ENCODE data around the gene SRRM2.

Gene SRRM2

GRCh38 chr16:2724088-2724676 lies 28.3 kb upstream of the SRRM2 start:
- Histone ChIP-seq H3K9me3 (ENCODE audit: control insufficient read depth, low read length) (no peaks in the 10 kb centered on the region), H3K36me3 (ENCODE audit: control insufficient read depth, insufficient read depth, low read length) (no peaks in the 10 kb centered on the region), H3K27me3 (replicated peaks; ENCODE audit: control insufficient read depth, insufficient read depth, low read length, poor library complexity, severe bottlenecking) (peaks cover 3% of the 10 kb centered on the region), H3K4me3 (ENCODE audit: insufficient read depth, low read depth, low read length, poor library complexity, severe bottlenecking) (no peak overlapping the region), H3K4me1 (ENCODE audit: control insufficient read depth, insufficient read depth, low read length, poor library complexity, severe bottlenecking) (peaks cover 3% of the 10 kb centered on the region), H3K27ac (ENCODE audit: insufficient read depth, low read length, poor library complexity, severe bottlenecking) (no peak overlapping the region)
- no peak for DNase-seq

GRCh38 chr16:2724816-2725348 lies 27.6 kb upstream of the SRRM2 start:
- Histone ChIP-seq H3K27ac (ENCODE audit: insufficient read depth, low read length, poor library complexity, severe bottlenecking) (no peak overlapping the region), H3K36me3 (ENCODE audit: control insufficient read depth, insufficient read depth, low read length) (no peaks in the 10 kb centered on the region), H3K4me1 (ENCODE audit: control insufficient read depth, insufficient read depth, low read length, poor library complexity, severe bottlenecking) (peaks cover 3% of the 10 kb centered on the region), H3K4me3 (ENCODE audit: insufficient read depth, low read depth, low read length, poor library complexity, severe bottlenecking) (no peak overlapping the region), H3K27me3 (replicated peaks; ENCODE audit: control insufficient read depth, insufficient read depth, low read length, poor library complexity, severe bottlenecking) (peaks cover 3% of the 10 kb centered on the region), H3K9me3 (ENCODE audit: control insufficient read depth, low read length) (no peaks in the 10 kb centered on the region)
- no peak for DNase-seq

GRCh38 chr16:2726923-2727322 lies 25.5 kb upstream of the SRRM2 start:
- Histone ChIP-seq H3K9me3 (ENCODE audit: control insufficient read depth, low read length) (no peaks in the 10 kb centered on the region), H3K4me1 (ENCODE audit: control insufficient read depth, insufficient read depth, low read length, poor library complexity, severe bottlenecking) (no peaks in the 10 kb centered on the region), H3K27ac (ENCODE audit: insufficient read depth, low read length, poor library complexity, severe bottlenecking) (no peak overlapping the region), H3K4me3 (ENCODE audit: insufficient read depth, low read depth, low read length, poor library complexity, severe bottlenecking) (no peak overlapping the region), H3K36me3 (ENCODE audit: control insufficient read depth, insufficient read depth, low read length) (no peaks in the 10 kb centered on the region), H3K27me3 (replicated peaks; ENCODE audit: control insufficient read depth, insufficient read depth, low read length, poor library complexity, severe bottlenecking) (peaks cover 3% of the 10 kb centered on the region)
- no peak for DNase-seq

- H3K9me3 ChIP-seq (ENCODE audit: control insufficient read depth, low read length): no peaks in the 10 kb centered on the region
- H3K27ac ChIP-seq (ENCODE audit: insufficient read depth, low read length, poor library complexity, severe bottlenecking): no peak overlapping the region
- DNase-seq: no peak
- peaks cover 3% of the 10 kb centered on the region for H3K27me3 ChIP-seq (replicated peaks; ENCODE audit: control insufficient read depth, insufficient read depth, low read length, poor library complexity, severe bottlenecking)
- no peak overlapping the region for H3K4me3 ChIP-seq (ENCODE audit: insufficient read depth, low read depth, low read length, poor library complexity, severe bottlenecking)
- H3K4me1 ChIP-seq (ENCODE audit: control insufficient read depth, insufficient read depth, low read length, poor library complexity, severe bottlenecking): no peaks in the 10 kb centered on the region
- H3K36me3 ChIP-seq (ENCODE audit: control insufficient read depth, insufficient read depth, low read length): no peaks in the 10 kb centered on the region
Observed at GRCh38 chr16:2728034-2728433, 24.4 kb upstream of the SRRM2 start.

- H3K27ac ChIP-seq (ENCODE audit: insufficient read depth, low read length, poor library complexity, severe bottlenecking): no peak overlapping the region
- no peaks in the 10 kb centered on the region for H3K36me3 ChIP-seq (ENCODE audit: control insufficient read depth, insufficient read depth, low read length)
- no peak for DNase-seq
- H3K27me3 ChIP-seq (replicated peaks; ENCODE audit: control insufficient read depth, insufficient read depth, low read length, poor library complexity, severe bottlenecking): no peaks in the 10 kb centered on the region
- no peaks in the 10 kb centered on the region for H3K9me3 ChIP-seq (ENCODE audit: control insufficient read depth, low read length)
- no peaks in the 10 kb centered on the region for H3K4me1 ChIP-seq (ENCODE audit: control insufficient read depth, insufficient read depth, low read length, poor library complexity, severe bottlenecking)
- no peak overlapping the region for H3K4me3 ChIP-seq (ENCODE audit: insufficient read depth, low read depth, low read length, poor library complexity, severe bottlenecking)
Observed at GRCh38 chr16:2734844-2735515, 17.5 kb upstream of the SRRM2 start.

- H3K27me3 ChIP-seq (replicated peaks; ENCODE audit: control insufficient read depth, insufficient read depth, low read length, poor library complexity, severe bottlenecking): no peaks in the 10 kb centered on the region
- no peaks in the 10 kb centered on the region for H3K4me1 ChIP-seq (ENCODE audit: control insufficient read depth, insufficient read depth, low read length, poor library complexity, severe bottlenecking)
- H3K9me3 ChIP-seq (ENCODE audit: control insufficient read depth, low read length): no peaks in the 10 kb centered on the region
- no peak overlapping the region for H3K4me3 ChIP-seq (ENCODE audit: insufficient read depth, low read depth, low read length, poor library complexity, severe bottlenecking)
- no peak overlapping the region for H3K27ac ChIP-seq (ENCODE audit: insufficient read depth, low read length, poor library complexity, severe bottlenecking)
- H3K36me3 ChIP-seq (ENCODE audit: control insufficient read depth, insufficient read depth, low read length): no peaks in the 10 kb centered on the region
- no peak for DNase-seq
Observed at GRCh38 chr16:2736476-2737237, 15.8 kb upstream of the SRRM2 start.

- H3K36me3 ChIP-seq (ENCODE audit: control insufficient read depth, insufficient read depth, low read length): no peaks in the 10 kb centered on the region
- H3K4me3 ChIP-seq (ENCODE audit: insufficient read depth, low read depth, low read length, poor library complexity, severe bottlenecking): no peak overlapping the region
- H3K27ac ChIP-seq (ENCODE audit: insufficient read depth, low read length, poor library complexity, severe bottlenecking): no peak overlapping the region
- no peak for DNase-seq
- no peaks in the 10 kb centered on the region for H3K9me3 ChIP-seq (ENCODE audit: control insufficient read depth, low read length)
- H3K4me1 ChIP-seq (ENCODE audit: control insufficient read depth, insufficient read depth, low read length, poor library complexity, severe bottlenecking): no peaks in the 10 kb centered on the region
- no peaks in the 10 kb centered on the region for H3K27me3 ChIP-seq (replicated peaks; ENCODE audit: control insufficient read depth, insufficient read depth, low read length, poor library complexity, severe bottlenecking)
Observed at GRCh38 chr16:2737238-2737605, 15.2 kb upstream of the SRRM2 start.

- Histone ChIP-seq H3K27ac (ENCODE audit: insufficient read depth, low read length, poor library complexity, severe bottlenecking) (no peak overlapping the region), H3K4me3 (ENCODE audit: insufficient read depth, low read depth, low read length, poor library complexity, severe bottlenecking) (no peak overlapping the region), H3K27me3 (replicated peaks; ENCODE audit: control insufficient read depth, insufficient read depth, low read length, poor library complexity, severe bottlenecking) (no peaks in the 10 kb centered on the region), H3K36me3 (ENCODE audit: control insufficient read depth, insufficient read depth, low read length) (no peaks in the 10 kb centered on the region), H3K9me3 (ENCODE audit: control insufficient read depth, low read length) (no peaks in the 10 kb centered on the region), H3K4me1 (ENCODE audit: control insufficient read depth, insufficient read depth, low read length, poor library complexity, severe bottlenecking) (no peaks in the 10 kb centered on the region)
- DNase-seq: no peak
Observed at GRCh38 chr16:2737895-2738418, 14.5 kb upstream of the SRRM2 start.

GRCh38 chr16:2738615-2739014 lies 13.8 kb upstream of the SRRM2 start:
- no peak for DNase-seq
- H3K36me3 ChIP-seq (ENCODE audit: control insufficient read depth, insufficient read depth, low read length): no peaks in the 10 kb centered on the region
- no peak overlapping the region for H3K4me3 ChIP-seq (ENCODE audit: insufficient read depth, low read depth, low read length, poor library complexity, severe bottlenecking)
- H3K27ac ChIP-seq (ENCODE audit: insufficient read depth, low read length, poor library complexity, severe bottlenecking): no peak overlapping the region
- no peaks in the 10 kb centered on the region for H3K9me3 ChIP-seq (ENCODE audit: control insufficient read depth, low read length)
- no peaks in the 10 kb centered on the region for H3K27me3 ChIP-seq (replicated peaks; ENCODE audit: control insufficient read depth, insufficient read depth, low read length, poor library complexity, severe bottlenecking)
- H3K4me1 ChIP-seq (ENCODE audit: control insufficient read depth, insufficient read depth, low read length, poor library complexity, severe bottlenecking): no peaks in the 10 kb centered on the region

Measured in effector memory CD4-positive, alpha-beta T cell (primary cell).